ENCODE results near the gene CNOT6.

Gene CNOT6

DNA sequence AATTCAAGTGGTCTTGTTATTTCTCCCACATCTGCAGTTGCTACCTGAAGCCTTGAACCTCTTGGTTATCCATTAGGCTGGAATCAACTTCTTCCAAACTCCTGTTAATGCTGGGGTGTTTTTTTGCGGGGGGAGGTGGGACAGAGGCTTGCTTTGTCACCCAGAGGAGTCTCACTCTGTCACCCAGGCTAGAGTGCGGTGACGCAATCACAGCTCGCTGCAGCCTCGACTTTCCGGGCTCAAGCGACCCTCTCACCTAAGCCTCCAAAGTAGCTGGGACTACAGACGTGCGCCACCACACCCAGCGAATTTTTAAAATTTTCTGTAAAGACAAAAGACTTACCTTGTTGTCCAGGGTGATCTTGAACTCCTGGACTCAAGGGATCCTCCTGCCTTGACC is 92.7 kb downstream of the CNOT6 start (continued):
- TF ChIP-seq, protein P1, sequence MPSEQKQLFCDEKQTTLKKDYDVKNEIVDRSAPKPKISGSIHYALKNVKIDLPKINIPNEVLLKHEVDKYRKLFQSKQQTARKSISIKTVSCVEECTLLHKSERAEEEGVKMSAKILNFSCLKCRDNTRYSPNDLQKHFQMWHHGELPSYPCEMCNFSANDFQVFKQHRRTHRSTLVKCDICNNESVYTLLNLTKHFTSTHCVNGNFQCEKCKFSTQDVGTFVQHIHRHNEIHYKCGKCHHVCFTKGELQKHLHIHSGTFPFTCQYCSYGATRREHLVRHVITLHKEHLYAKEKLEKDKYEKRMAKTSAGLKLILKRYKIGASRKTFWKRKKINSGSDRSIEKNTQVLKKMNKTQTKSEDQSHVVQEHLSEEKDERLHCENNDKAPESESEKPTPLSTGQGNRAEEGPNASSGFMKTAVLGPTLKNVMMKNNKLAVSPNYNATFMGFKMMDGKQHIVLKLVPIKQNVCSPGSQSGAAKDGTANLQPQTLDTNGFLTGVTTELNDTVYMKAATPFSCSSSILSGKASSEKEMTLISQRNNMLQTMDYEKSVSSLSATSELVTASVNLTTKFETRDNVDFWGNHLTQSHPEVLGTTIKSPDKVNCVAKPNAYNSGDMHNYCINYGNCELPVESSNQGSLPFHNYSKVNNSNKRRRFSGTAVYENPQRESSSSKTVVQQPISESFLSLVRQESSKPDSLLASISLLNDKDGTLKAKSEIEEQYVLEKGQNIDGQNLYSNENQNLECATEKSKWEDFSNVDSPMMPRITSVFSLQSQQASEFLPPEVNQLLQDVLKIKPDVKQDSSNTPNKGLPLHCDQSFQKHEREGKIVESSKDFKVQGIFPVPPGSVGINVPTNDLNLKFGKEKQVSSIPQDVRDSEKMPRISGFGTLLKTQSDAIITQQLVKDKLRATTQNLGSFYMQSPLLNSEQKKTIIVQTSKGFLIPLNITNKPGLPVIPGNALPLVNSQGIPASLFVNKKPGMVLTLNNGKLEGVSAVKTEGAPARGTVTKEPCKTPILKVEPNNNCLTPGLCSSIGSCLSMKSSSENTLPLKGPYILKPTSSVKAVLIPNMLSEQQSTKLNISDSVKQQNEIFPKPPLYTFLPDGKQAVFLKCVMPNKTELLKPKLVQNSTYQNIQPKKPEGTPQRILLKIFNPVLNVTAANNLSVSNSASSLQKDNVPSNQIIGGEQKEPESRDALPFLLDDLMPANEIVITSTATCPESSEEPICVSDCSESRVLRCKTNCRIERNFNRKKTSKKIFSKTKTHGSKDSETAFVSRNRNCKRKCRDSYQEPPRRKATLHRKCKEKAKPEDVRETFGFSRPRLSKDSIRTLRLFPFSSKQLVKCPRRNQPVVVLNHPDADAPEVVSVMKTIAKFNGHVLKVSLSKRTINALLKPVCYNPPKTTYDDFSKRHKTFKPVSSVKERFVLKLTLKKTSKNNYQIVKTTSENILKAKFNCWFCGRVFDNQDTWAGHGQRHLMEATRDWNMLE (tag by site-specific recombination; conservative IDR thresholded peaks at IDR 0.05; ENCODE audit: low read depth), result no peak
- TF ChIP-seq ZNF837 (tag by site-specific recombination; IDR thresholded peaks at IDR 0.05) (no peak), ZNF561 (tag by site-specific recombination; IDR thresholded peaks at IDR 0.05; ENCODE audit: borderline replicate concordance) (no peak), IKZF3 (tag by site-specific recombination; IDR thresholded peaks at IDR 0.05) (no peak), TCF7L2 (IDR thresholded peaks at IDR 0.05; ENCODE audit: borderline replicate concordance, low read depth, low read length) (no peak)
- TF ChIP-seq, protein P2, sequence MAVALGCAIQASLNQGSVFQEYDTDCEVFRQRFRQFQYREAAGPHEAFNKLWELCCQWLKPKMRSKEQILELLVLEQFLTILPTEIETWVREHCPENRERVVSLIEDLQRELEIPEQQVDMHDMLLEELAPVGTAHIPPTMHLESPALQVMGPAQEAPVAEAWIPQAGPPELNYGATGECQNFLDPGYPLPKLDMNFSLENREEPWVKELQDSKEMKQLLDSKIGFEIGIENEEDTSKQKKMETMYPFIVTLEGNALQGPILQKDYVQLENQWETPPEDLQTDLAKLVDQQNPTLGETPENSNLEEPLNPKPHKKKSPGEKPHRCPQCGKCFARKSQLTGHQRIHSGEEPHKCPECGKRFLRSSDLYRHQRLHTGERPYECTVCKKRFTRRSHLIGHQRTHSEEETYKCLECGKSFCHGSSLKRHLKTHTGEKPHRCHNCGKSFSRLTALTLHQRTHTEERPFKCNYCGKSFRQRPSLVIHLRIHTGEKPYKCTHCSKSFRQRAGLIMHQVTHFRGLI (tag by site-specific recombination; IDR thresholded peaks at IDR 0.05), result no peak

DNA sequence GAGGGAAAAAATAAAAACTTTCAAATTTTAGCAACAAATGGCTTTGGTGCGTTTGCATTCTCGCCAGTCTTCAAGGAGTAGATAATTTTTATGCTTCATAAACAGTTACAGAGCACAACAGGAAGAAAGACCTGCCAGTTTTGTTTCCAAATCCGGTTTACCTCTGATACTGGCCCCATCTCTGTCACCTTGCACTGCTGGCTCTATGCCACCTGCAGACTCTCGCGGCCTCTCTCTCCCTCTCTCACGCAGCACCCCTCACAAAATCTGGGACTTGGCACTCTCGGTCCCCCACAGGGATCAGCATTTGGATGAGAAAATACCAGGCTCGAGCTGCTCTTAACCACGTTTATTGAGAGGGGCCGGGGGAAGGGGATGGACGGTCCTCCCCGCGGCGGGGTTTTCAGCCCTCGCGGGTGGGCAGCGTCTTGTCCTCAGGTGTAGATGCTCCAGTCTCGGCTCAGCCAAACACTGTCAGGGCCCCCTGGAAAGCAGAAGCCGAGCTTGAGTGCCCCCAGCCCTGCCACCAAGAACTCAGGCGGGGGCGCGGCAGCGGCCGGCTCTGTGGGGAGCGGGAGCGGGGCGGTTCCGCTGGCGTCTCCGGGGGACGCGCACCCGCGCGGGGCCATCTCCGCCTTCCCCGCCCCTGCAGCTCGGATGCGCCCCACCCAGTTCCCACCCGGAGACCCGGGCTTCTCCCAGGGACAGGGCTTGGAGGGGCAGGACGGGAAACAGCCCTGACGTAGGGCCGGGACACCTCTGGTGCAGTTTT is 95.8 kb downstream of the CNOT6 start:
- no peak overlapping the region for H3K27ac ChIP-seq (ENCODE audit: extremely low read depth, low read depth, low read length)

DNA sequence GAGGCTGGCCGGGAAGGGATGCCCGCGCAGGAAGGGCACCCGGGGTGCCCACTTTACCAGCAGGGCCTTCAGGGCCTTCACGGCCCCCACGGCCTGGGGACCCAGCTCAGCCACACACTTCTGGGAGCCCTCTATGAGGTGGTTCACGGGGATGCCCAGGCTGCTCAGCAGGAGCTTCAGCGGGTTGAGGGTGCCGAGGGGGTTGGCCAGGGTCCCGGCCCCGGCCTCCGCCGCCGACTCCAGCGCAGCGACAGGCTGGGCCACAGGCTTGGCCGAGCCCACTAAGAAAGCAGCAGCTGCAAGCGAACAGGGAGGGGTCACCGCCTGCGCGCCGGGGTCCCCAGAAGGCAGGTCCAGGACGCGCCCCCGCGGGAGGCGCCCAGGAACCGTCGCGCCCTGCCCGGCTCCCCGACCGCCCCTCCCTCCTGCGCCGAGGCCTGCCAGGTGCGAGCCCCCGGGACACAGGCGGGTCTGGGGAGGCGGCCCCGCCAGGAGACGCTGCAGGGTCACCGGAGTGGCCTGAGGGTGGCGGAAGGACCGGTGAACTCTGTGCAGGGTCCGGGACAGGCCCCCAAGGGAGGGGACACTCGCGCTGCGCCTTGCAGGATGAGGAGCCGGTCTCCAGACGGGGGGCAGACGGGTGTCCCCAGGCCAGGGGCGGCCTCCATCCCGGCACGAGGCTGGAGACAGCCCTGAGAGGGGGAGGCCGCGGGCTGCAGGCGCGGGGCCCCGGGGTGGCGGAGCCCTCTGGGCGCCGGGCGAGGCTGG is 96.5 kb downstream of the CNOT6 start:
- H3K36me3 ChIP-seq (ENCODE audit: control insufficient read depth in 2 of 2, insufficient read depth in 1 of 2, low read length in 2 of 2), result no peaks in the 10 kb centered on the region
- ChIA-PET CTCF (no interaction called here), POLR2A (no interaction called here)
- H3K9me3 ChIP-seq (ENCODE audit: control insufficient read depth, insufficient read depth, low read depth, low read length), result no peaks in the 10 kb centered on the region
- no peak overlapping the region for H3K27ac ChIP-seq (ENCODE audit: extremely low read depth, low read depth, low read length)
- TF ChIP-seq HOXC10 (CRISPR knock-in tag; IDR thresholded peaks at IDR 0.05) (no peak), HOXD13 (CRISPR knock-in tag; IDR thresholded peaks at IDR 0.05; ENCODE audit: borderline replicate concordance) (no peak)
- TF ChIP-seq, protein P3, sequence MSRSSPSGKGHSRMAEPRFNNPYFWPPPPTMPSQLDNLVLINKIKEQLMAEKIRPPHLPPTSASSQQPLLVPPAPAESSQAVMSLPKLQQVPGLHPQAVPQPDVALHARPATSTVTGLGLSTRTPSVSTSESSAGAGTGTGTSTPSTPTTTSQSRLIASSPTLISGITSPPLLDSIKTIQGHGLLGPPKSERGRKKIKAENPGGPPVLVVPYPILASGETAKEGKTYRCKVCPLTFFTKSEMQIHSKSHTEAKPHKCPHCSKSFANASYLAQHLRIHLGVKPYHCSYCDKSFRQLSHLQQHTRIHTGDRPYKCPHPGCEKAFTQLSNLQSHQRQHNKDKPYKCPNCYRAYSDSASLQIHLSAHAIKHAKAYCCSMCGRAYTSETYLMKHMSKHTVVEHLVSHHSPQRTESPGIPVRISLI (tag by site-specific recombination; IDR thresholded peaks at IDR 0.05), result no peak
- H3K4me3 ChIP-seq (ENCODE audit: low read depth, low read length), result no peak overlapping the region
- no peaks in the 10 kb centered on the region for H3K4me1 ChIP-seq (ENCODE audit: control insufficient read depth, insufficient read depth, low read length)

More for the DNA sequence above, 95.8 kb downstream of the CNOT6 start:
- H3K4me3 ChIP-seq (ENCODE audit: low read depth, low read length), result no peak overlapping the region
- H3K36me3 ChIP-seq (ENCODE audit: control insufficient read depth in 2 of 2, insufficient read depth in 1 of 2, low read length in 2 of 2), result no peaks in the 10 kb centered on the region
- H3K9me3 ChIP-seq (ENCODE audit: control insufficient read depth, insufficient read depth, low read depth, low read length), result no peaks in the 10 kb centered on the region
- TF ChIP-seq, protein P4, sequence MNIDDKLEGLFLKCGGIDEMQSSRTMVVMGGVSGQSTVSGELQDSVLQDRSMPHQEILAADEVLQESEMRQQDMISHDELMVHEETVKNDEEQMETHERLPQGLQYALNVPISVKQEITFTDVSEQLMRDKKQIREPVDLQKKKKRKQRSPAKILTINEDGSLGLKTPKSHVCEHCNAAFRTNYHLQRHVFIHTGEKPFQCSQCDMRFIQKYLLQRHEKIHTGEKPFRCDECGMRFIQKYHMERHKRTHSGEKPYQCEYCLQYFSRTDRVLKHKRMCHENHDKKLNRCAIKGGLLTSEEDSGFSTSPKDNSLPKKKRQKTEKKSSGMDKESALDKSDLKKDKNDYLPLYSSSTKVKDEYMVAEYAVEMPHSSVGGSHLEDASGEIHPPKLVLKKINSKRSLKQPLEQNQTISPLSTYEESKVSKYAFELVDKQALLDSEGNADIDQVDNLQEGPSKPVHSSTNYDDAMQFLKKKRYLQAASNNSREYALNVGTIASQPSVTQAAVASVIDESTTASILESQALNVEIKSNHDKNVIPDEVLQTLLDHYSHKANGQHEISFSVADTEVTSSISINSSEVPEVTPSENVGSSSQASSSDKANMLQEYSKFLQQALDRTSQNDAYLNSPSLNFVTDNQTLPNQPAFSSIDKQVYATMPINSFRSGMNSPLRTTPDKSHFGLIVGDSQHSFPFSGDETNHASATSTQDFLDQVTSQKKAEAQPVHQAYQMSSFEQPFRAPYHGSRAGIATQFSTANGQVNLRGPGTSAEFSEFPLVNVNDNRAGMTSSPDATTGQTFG (tag by site-specific recombination; IDR thresholded peaks at IDR 0.05; ENCODE audit: borderline replicate concordance), result no peak
- ChIA-PET CTCF (no interaction called here), POLR2A (no interaction called here)
- H3K4me1 ChIP-seq (ENCODE audit: control insufficient read depth, insufficient read depth, low read length), result no peaks in the 10 kb centered on the region
